DND-41 (cell line): ENCODE results near the gene ABLIM2.

Experiments used
- CTCF ChIP-seq: IDR thresholded peaks from 2 replicates; pipeline ENCODE4 v1.5.1; 2012; ENCODE audit warnings: borderline replicate concordance, low read length, moderate library complexity, mild to moderate bottlenecking; ENCODE audit not compliant: poor library complexity, severe bottlenecking; ENCODE audit errors: extremely low read depth
- EZH2 ChIP-seq: IDR thresholded peaks from 3 replicates; pipeline ENCODE4 v1.6.1; 2012; ENCODE audit warnings: borderline replicate concordance, low read depth, mild to moderate bottlenecking, moderate library complexity, low read length, inconsistent platforms; ENCODE audit not compliant: severe bottlenecking

GRCh38 chr4:8048856-8049676 lies 109.5 kb downstream of the ABLIM2 start:
- TF ChIP-seq CTCF (no peak), EZH2 (no peak)
